ENCODE data around the gene UNC45B. TPM values are rescaled to one million over a fixed set of nuclear protein-coding genes. Genes with fewer than 3 reads are reported as not detected.
A peak's percentile ranks its signal among the peaks of the same experiment; 100 is the strongest.

UNC45B gene
- total RNA-seq, 1 donor from 2014 or later = 205 TPM

DNA sequence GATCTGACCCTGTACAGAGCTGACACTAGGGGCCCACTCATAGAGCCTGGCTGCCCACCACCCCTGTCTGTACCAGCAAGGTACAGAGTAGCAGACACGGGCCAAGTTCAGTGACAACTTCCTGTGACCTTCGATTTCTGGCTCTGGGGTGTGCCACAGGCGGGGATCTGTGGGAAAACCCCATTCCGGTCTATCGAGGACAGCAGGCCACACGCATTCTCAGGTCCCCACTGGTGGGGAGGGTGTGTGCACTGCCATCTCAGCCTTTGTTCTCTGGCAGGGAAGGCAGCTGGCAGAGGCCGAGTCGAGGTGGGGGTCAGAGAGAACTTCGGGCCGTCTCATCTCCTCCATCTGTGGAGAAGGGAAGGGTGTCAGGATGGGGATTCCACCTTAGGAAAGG is 15.5 kb upstream of the UNC45B start:
- peaks cover 12% of the 10 kb centered on the region for H3K4me1 ChIP-seq
- H3K36me3 ChIP-seq = peaks cover 58% of the 10 kb centered on the region
- H3K27me3 ChIP-seq (ENCODE audit: low read depth) = no peaks in the 10 kb centered on the region
- no peaks in the 10 kb centered on the region for H3K9me3 ChIP-seq (replicated peaks)
- DNase-seq = no peak
- no peak overlapping the region for H3K27ac ChIP-seq (replicated peaks)
- intact Hi-C loops (cut with micrococcal nuclease) = no loop called here
- no peak overlapping the region for H3K4me3 ChIP-seq
- TF ChIP-seq, protein P1, sequence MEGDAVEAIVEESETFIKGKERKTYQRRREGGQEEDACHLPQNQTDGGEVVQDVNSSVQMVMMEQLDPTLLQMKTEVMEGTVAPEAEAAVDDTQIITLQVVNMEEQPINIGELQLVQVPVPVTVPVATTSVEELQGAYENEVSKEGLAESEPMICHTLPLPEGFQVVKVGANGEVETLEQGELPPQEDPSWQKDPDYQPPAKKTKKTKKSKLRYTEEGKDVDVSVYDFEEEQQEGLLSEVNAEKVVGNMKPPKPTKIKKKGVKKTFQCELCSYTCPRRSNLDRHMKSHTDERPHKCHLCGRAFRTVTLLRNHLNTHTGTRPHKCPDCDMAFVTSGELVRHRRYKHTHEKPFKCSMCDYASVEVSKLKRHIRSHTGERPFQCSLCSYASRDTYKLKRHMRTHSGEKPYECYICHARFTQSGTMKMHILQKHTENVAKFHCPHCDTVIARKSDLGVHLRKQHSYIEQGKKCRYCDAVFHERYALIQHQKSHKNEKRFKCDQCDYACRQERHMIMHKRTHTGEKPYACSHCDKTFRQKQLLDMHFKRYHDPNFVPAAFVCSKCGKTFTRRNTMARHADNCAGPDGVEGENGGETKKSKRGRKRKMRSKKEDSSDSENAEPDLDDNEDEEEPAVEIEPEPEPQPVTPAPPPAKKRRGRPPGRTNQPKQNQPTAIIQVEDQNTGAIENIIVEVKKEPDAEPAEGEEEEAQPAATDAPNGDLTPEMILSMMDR (IDR thresholded peaks at IDR 0.05; ENCODE audit: borderline replicate concordance) = no peak

DNA sequence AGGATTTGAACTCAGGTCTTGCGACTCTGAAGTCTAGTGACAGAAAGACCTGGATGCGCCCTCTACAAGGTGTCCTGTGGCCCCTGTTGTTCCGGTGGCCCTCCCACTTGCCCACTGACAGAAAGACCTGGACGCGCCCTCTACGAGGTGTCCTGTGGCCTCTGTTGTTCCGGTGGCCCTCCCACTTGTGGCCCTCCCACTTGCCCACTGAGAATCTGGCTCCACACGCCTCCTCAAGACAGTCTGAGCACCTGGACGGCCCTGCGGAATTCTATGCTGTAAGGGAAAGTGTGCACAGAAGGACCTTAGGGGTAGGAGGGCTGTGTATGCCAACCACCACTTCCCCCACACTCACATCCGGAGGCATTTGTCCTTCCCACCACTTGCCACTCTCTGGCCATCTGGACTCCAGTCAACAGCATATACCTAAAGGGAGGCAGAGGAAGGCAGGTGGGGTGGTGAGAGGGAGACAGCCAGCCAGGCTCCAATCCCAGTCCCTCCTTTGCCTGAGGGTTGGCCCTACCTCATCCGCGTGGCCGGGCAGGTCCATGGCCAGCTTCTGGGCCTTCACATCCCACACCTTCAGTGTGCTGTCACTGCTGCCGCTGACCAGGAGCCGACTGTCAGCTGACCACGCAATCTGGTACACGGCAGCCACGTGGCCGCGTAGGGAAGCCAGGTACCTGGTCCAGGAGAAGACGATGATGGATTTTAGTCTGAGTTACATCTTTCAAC is 14.6 kb upstream of the UNC45B start:
- no peaks in the 10 kb centered on the region for H3K9me3 ChIP-seq (replicated peaks)
- DNase-seq = no peak
- intact Hi-C loops (cut with micrococcal nuclease) = no loop called here
- TF ChIP-seq, protein P1 (IDR thresholded peaks at IDR 0.05; ENCODE audit: borderline replicate concordance) = no peak
- no peak overlapping the region for H3K27ac ChIP-seq (replicated peaks)
- no peaks in the 10 kb centered on the region for H3K27me3 ChIP-seq (ENCODE audit: low read depth)
- H3K4me1 ChIP-seq = peaks cover 12% of the 10 kb centered on the region
- peaks cover 67% of the 10 kb centered on the region for H3K36me3 ChIP-seq
- no peak overlapping the region for H3K4me3 ChIP-seq

DNA sequence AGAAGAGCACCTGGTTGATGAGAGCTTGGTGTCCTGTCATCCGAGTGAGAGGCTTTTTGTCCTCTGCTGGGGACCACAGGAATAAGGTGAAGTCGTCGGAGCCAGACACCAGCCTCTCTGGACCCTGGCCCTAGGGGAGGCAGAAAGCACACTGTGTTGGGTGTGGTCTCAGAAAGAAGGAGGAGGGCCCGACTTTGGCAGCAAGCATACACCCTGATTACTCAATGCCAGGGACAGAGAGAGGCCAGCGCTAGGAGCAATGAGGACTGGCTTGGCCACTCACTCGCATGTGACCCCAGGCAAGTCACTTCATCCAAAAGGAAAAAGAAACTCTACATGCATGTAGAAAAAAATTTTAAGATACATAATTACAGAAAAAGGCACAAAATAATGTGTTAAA is 12.3 kb upstream of the UNC45B start:
- TF ChIP-seq, protein P1 (IDR thresholded peaks at IDR 0.05; ENCODE audit: borderline replicate concordance) = no peak
- H3K36me3 ChIP-seq = peaks cover 81% of the 10 kb centered on the region
- no peaks in the 10 kb centered on the region for H3K27me3 ChIP-seq (ENCODE audit: low read depth)
- DNase-seq = no peak
- H3K4me1 ChIP-seq = no peaks in the 10 kb centered on the region
- no peak overlapping the region for H3K4me3 ChIP-seq
- no peaks in the 10 kb centered on the region for H3K9me3 ChIP-seq (replicated peaks)
- no peak overlapping the region for H3K27ac ChIP-seq (replicated peaks)
- intact Hi-C loops (cut with micrococcal nuclease) = no loop called here

DNA sequence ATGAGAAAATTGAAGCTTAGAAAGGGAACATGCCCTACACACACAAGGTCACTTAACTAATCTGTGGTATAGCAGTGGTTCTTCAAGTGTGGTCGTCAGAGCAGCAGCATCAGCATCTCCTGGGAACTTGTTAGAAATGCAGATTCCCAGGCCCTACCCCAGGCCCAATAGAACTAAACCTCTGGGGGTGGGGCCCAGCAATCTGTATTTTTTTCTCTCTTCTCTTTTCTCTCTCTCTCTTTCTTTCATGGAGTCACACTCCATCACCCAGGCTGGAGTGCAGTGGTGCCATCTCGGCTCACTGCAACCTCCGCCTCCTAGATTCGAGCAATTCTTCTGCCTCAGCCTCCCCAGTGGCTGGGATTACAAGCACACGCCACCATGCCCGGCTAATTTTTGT is 9.4 kb upstream of the UNC45B start:
- intact Hi-C loops (cut with micrococcal nuclease) = no loop called here
- no peak overlapping the region for H3K27ac ChIP-seq (replicated peaks)
- H3K27me3 ChIP-seq (ENCODE audit: low read depth) = no peaks in the 10 kb centered on the region
- TF ChIP-seq, protein P1 (IDR thresholded peaks at IDR 0.05; ENCODE audit: borderline replicate concordance) = no peak
- no peak for DNase-seq
- no peak overlapping the region for H3K4me3 ChIP-seq
- no peaks in the 10 kb centered on the region for H3K9me3 ChIP-seq (replicated peaks)
- peaks cover 18% of the 10 kb centered on the region for H3K4me1 ChIP-seq
- H3K36me3 ChIP-seq = peaks cover 60% of the 10 kb centered on the region

DNA sequence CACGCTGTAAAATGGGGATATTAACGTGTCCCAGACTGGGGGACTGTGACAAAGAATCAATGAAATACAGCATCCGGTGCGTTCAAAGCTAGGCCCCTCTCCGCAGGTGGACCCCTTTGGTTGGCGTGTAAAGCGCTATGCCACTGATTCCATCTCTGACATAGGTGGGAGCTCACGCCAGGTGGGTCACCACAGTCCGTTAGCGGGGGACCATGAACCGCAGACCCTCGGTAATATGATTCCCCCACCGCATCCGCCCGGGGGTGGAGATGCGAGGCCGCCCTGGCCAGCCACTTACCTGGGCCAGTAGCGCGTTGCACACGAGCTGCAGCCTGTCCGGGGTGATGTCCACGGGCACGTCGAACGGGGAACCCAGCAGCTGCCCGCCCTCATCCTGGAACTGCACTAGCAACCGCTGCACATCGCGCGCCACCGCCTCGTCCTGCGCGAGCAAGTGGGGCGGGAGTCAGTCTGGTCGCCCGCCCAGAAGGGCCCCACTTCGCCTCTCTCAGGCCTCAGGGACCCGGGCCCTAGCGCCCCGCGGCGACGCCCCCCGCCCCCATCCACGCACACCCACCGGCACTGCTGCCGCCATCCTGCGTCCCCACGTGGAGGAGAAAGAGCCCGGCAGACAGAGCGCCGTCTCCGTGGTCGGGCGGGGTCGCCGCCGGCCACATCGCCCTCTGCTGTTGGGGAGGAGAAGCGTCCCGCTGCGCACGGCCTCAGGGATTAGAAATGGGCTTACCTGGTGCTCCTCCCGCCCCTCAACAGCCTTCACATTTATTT is 5.7 kb upstream of the UNC45B start, which contains the start of gene NLE1:
TSS of gene NLE1 (minus strand) at position 623 of the 786 bp plus-strand sequence. CDS start at position 595, 28 bp downstream.
- DNase-seq = peak; percentile 80
- Histone ChIP-seq H3K4me1 (peaks cover 28% of the 10 kb centered on the region), H3K9me3 (replicated peaks) (no peaks in the 10 kb centered on the region), H3K36me3 (peaks cover 25% of the 10 kb centered on the region), H3K27ac (replicated peaks) (no peak within 1 kb of the TSS), H3K27me3 (ENCODE audit: low read depth) (no peaks in the 10 kb centered on the region), H3K4me3 (peak within 1 kb of the TSS; percentile 84)
- TF ChIP-seq, protein P1 (IDR thresholded peaks at IDR 0.05; ENCODE audit: borderline replicate concordance) = peak; percentile 97
- intact Hi-C loops (cut with micrococcal nuclease) = no loop called here
